ENCODE data around the gene SLC27A5.

- no peak for TF ChIP-seq POLR2AphosphoS5 (IDR thresholded peaks at IDR 0.05; ENCODE audit: insufficient read depth in 1 of 2, low read depth in 1 of 2)
- TF ChIP-seq POLR2A (IDR thresholded peaks at IDR 0.05), result no peak
Observed at GRCh38 chr19:58456111-58456510, 55.7 kb downstream of the SLC27A5 start.

Data from vagina (tissue), 2 donors.